ENCODE measurements around the gene FAM209B. TPM values are rescaled to one million over a fixed set of nuclear protein-coding genes. Genes with fewer than 3 reads are reported as not detected.
A peak's percentile ranks its signal among the peaks of the same experiment; 100 is the strongest.

The FAM209B gene
- total and polyA plus RNA-seq, 10 of the 15 experiments (the other 5 are each of a cell fraction or from before 2014, with no cell fraction given), result 0.22 to 0.77 (median 0.41) TPM; not detected in 2

GRCh38 chr20:56504373-56505005, 28.6 kb upstream of the FAM209B start:
- WGBS (ENCODE audit: insufficient coverage, insufficient replicate concordance, low lambda C conversion rate, missing lambda C conversion rate), result 85% methylated on average over 9 of the region's 9 CpGs
- Histone ChIP-seq H3K9ac (ENCODE audit: control insufficient read depth, insufficient read depth, low read length) (no peak overlapping the region), H3K9me3 (replicated peaks; ENCODE audit: control insufficient read depth, insufficient read depth, low read length) (no peaks in the 10 kb centered on the region), H3K27me3 (replicated peaks in 1 of 2; ENCODE audit: control insufficient read depth in 2 of 2, insufficient read depth in 2 of 2, low read length in 1 of 2) (no peaks in the 10 kb centered on the region), H3K4me2 (ENCODE audit: control insufficient read depth, insufficient read depth) (no peak overlapping the region), H3K27ac (ENCODE audit: control insufficient read depth, insufficient read depth) (no peak overlapping the region), H4K20me1 (ENCODE audit: control insufficient read depth, insufficient read depth) (no peaks in the 10 kb centered on the region), H3K36me3 (ENCODE audit: control insufficient read depth in 2 of 2, insufficient read depth in 2 of 2, low read length in 1 of 2) (peaks cover 0 to 2% of the 10 kb centered on the region in 2 experiments; a peak in 1 of 4 replicates), H3K4me1 (ENCODE audit: control insufficient read depth, insufficient read depth, low read length) (no peaks in the 10 kb centered on the region), H3K4me3 (no peak overlapping the region), H2AFZ (ENCODE audit: control insufficient read depth, low read depth, low read length) (no peak overlapping the region), H3K79me2 (ENCODE audit: control insufficient read depth, insufficient read depth, low read length) (no peaks in the 10 kb centered on the region)
- no peak for DNase-seq (ENCODE audit: low read depth, low spot score)
- in situ Hi-C loops (cut with MboI) (no loop called here), intact Hi-C loops (cut with micrococcal nuclease; ENCODE audit: unreplicated experiment) (no loop called here)
- CTCF ChIA-PET, result interaction anchor here (3.7 kb wide), 1 partner anchor 109 kb away, joined by 12 read pairs; no protein-coding TSS in a partner anchor
- POLR2A ChIA-PET, result no interaction called here
- SMC1A ChIA-PET (ENCODE audit: uncharacterized antibody, unreplicated experiment), result interaction anchor here (1.4 kb wide), 1 partner anchor 106 kb away, joined by 3 read pairs; no protein-coding TSS in a partner anchor
- BruUV-seq (replicated peaks), result no TSS peak
- peak; percentile 66 for ATAC-seq
- RAD21 ChIA-PET (ENCODE audit: unreplicated experiment), result no interaction called here
- peak; percentile 25 to 53 (median 52); a peak in 4 of 6 replicates for TF ChIP-seq CTCF (IDR thresholded peaks at IDR 0.05 in 2 of 3, conservative IDR thresholded peaks at IDR 0.05 in 1 of 3; ENCODE audit: control insufficient read depth in 2 of 3, extremely low read depth in 1 of 3, insufficient read depth in 1 of 3, low read depth in 3 of 3, low read length in 3 of 3)
- TF ChIP-seq RAD21 (IDR thresholded peaks at IDR 0.05; ENCODE audit: insufficient read depth, low read depth, low read length), result 0 out of 2 replicates have a peak, but pooled peaks have one; percentile 18
- TF ChIP-seq TAF1 (IDR thresholded peaks at IDR 0.05; ENCODE audit: borderline replicate concordance, low read depth, low read length), result no peak
- TF ChIP-seq, protein P1, sequence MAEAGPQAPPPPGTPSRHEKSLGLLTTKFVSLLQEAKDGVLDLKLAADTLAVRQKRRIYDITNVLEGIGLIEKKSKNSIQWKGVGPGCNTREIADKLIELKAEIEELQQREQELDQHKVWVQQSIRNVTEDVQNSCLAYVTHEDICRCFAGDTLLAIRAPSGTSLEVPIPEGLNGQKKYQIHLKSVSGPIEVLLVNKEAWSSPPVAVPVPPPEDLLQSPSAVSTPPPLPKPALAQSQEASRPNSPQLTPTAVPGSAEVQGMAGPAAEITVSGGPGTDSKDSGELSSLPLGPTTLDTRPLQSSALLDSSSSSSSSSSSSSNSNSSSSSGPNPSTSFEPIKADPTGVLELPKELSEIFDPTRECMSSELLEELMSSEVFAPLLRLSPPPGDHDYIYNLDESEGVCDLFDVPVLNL (IDR thresholded peaks at IDR 0.05; ENCODE audit: low read depth, low read length), result no peak
- TF ChIP-seq, protein P2, sequence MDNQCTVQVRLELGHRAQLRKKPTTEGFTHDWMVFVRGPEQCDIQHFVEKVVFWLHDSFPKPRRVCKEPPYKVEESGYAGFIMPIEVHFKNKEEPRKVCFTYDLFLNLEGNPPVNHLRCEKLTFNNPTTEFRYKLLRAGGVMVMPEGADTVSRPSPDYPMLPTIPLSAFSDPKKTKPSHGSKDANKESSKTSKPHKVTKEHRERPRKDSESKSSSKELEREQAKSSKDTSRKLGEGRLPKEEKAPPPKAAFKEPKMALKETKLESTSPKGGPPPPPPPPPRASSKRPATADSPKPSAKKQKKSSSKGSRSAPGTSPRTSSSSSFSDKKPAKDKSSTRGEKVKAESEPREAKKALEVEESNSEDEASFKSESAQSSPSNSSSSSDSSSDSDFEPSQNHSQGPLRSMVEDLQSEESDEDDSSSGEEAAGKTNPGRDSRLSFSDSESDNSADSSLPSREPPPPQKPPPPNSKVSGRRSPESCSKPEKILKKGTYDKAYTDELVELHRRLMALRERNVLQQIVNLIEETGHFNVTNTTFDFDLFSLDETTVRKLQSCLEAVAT (IDR thresholded peaks at IDR 0.05), result no peak
- no peak for TF ChIP-seq BHLHE40 (IDR thresholded peaks at IDR 0.05; ENCODE audit: borderline replicate concordance in 1 of 2, low read depth in 2 of 2, low read length in 1 of 2)
- TF ChIP-seq IKZF2 (IDR thresholded peaks at IDR 0.05), result no peak
- TF ChIP-seq SMC3 (IDR thresholded peaks at IDR 0.05; ENCODE audit: borderline replicate concordance, low read length), result peak; percentile 22; the same call in 1 of the 2 replicates
- TF ChIP-seq ETV6 (conservative IDR thresholded peaks at IDR 0.05 in 1 of 2, IDR thresholded peaks at IDR 0.05 in 1 of 2; ENCODE audit: borderline replicate concordance in 1 of 2, low read depth in 1 of 2), result no peak
- FAIRE-seq, result no peak
